ENCODE measurements around the gene ARPC1A.

GRCh38 chr7:99394188-99394502 is 68.4 kb downstream of the ARPC1A start:
- TF ChIP-seq POLR2A (IDR thresholded peaks at IDR 0.05) (no peak), EP300 (IDR thresholded peaks at IDR 0.05) (no peak), CTCF (IDR thresholded peaks at IDR 0.05) (no peak), POLR2AphosphoS5 (IDR thresholded peaks at IDR 0.05) (no peak)
